ENCODE data around the gene PBX4.

Gene PBX4

DNA sequence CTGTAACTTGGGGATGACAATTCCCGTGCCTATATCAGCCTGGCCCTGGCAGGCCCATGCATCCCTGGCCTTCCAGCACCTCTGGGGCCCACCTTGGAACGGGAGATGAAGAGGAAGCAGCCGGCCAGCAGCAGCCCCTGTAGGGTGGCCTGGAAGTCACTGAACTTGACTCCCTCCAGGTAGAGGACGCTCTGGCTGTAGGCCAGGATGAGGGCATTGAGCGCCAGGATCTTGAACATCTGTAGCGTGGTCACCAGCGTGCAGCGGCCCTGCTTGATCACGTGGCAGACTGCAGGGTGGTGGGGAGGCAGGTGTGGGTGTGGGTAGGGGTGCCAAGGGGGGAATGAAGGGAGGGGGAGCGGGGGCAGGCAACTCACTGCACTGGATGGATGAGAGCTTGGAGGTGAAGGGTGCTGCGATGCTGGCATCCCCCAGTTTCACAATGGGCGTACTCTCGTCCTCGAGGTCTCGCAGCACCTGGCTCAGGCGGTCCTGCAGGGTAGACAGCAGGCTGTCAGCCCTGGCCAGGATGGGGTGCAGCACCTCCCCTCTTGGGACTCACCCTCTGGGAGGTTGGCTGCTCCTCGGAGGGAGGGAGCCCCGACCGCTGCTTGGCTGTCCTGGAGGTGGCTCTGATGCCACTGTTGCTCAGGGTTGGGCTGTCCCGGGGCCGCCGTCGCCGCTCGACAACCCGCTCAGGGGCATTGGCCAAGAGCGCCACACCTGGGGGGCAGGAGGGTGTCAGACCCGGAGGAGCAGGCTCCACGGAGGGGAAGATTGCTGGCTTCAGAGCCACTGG lies 28.7 kb upstream of the PBX4 start:
- DNase-seq: no peak

DNA sequence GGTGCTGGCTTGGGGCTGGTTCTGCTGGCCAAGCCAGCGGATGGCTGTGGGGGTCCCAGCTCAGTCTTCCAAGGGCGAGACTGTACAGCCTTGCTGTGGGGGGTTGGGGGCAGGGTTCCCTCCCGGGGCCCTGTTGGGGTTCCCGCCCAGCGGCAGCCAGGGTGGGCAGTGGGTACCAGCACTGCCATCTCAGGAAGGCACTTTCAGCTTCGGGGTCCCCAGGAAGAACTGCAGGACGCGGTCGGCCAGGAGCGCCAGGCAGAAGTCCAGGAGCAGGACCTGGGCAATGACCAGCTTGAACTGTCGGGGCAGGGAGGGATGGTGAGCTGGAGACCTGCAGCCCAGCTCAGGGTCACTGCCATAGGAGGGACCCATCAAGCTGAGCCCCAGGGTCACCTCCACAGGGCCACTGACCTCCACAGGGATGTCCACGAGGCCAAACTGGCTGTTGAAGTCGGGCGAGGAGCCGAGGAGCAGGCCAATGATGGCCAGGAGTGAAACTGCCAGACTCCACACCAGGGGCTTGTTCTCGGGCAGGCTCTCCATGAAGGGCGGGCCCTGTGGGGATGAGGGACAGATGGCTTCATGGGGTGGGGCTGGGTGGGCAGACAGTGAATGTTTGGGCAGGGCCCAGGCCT lies 26.9 kb upstream of the PBX4 start:
- DNase-seq: no peak

DNA sequence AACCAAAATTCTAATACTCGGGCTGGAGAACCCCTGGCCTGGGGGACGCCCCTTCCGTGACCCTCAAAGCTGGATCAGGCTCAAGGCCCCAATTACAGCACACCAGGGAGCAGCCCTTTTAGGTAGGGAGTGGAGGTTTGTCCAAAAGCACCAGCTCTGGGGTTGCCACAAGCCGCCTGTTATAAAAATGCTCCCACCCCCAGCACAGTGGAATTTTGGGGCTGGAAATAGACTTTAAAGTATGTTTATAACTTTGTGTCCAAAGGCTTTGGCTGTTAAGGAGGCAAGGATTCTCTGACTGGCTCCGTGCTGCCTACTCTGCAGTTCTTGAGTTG lies 25.5 kb upstream of the PBX4 start:
- no peak for DNase-seq

GRCh38 chr19:19643158-19644053 lies 24.9 kb upstream of the PBX4 start, which contains the start of gene GMIP:
Gene GMIP, minus strand, starts transcription at chr19:19643657. Its CDS starts 128 bp downstream, at chr19:19643529.
- no peak for DNase-seq

GRCh38 chr19:19642506-19643157 lies 24.1 kb upstream of the PBX4 start:
- no peak for DNase-seq

DNA sequence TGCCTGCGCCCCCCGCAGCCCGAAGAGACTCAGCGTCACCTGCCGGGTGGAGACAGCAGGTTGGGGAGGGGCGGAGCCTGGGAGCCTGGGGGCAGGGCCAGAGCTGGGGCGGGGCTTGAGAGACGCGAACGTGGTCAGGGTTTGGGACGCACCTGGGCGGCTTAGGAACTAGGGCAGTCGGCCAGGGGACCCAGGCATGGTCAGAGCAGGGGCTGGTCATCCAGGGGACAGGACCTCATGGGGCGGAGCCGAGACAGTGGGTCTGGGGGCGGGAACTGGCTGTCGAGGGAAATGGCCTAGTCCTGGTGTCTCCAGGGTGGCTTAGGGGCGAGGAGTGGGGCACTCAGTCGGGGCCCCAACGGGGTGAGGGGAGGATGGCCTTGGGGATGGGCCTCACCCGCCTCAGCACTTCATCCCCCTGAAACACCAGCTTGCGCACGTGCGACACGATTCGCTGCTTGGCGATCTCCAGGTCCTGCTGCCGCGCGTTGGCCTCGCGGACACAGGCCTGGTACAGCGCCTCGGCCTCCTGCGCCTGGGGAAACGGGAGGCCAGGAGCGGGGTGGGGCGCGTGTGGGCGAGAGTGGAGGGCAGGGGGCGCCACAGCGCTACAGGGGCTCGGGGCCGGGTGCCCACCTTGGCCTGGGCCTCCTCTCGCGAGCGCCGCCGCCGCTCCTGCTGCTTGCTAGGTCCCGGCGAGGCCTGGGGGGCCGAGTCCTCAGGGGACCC lies 19.2 kb upstream of the PBX4 start:
- no peak for DNase-seq

- DNase-seq: no peak
Measured at GRCh38 chr19:19637186-19637522, 18.7 kb upstream of the PBX4 start.

DNA sequence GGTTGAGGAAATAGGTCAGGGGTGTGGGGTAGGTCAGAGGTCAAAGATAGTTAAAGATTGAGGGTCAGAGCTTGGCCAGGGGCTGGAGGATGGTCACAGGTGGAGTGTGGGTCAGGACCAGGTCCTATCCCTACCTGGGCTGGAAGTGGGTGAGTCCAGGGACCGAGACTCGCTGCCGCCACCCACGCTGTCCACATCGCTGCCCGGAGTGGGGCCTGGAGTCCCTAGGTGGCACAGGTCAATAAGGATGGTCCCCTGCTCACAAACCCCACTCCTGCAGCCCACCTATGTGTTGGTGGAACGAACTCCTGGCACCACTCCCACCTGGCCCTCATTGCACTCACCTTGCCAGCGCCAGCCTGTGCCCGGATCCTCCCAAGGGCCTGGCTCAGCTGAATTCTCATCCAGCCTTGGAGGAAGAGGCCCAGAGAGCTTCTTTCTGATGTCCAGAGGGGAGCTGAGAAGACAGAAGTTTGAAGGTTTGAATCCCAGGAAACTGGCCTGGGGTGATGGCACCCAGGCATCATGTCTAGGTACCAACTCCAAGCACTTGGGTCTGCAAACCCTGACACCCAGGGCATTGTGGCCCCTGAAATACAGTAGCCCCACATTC lies 18.2 kb upstream of the PBX4 start:
- DNase-seq: no peak

GRCh38 chr19:19635313-19635702 lies 16.8 kb upstream of the PBX4 start:
- no peak for DNase-seq

- DNase-seq: no peak
Measured at GRCh38 chr19:19634516-19635312, 16.2 kb upstream of the PBX4 start.

- no peak for DNase-seq
Measured at GRCh38 chr19:19633711-19634515, 15.4 kb upstream of the PBX4 start.

DNA sequence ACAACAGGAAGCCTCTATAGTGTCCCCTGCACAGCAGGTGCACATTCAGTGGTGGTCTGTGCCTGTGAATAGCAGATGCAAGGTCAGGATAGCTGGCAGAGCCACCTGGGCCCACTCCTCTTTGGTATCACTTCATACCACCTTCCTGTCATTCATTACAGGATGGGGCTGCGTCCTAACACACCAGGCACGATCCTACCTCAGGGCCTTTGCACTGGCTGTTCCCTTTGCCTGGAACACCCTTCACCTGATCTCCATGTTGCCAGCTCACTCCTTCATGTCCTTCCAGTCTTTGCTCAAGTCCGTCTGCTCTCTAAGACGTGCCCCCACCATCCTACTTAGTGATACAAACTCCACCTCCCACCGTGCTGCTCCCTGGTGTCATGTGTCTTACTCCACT lies 14.2 kb upstream of the PBX4 start:
- DNase-seq: no peak

DNA sequence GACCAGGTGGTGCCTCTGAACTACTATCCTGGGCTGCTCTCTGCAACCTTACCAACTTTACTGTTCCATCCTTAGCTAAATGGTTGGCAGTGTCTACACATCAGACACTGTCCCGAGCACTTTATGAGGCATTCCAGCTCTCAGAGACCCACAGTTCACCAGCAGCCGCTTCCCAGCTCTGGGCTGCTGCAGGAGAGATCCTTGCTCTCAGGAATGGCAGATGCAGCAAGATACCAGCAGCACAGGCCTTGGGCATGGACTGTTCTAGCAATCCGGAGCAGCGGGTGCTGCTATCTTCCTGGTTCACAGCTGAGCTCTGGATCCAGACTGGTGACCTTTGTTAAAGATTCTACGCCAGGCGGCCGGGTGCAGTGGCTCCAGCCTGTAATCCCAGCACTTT lies 12.9 kb upstream of the PBX4 start:
- no peak for DNase-seq

- no peak for DNase-seq
Measured at GRCh38 chr19:19630426-19630825, 11.9 kb upstream of the PBX4 start.

GRCh38 chr19:19630062-19630414 lies 11.6 kb upstream of the PBX4 start:
- DNase-seq: no peak

DNA sequence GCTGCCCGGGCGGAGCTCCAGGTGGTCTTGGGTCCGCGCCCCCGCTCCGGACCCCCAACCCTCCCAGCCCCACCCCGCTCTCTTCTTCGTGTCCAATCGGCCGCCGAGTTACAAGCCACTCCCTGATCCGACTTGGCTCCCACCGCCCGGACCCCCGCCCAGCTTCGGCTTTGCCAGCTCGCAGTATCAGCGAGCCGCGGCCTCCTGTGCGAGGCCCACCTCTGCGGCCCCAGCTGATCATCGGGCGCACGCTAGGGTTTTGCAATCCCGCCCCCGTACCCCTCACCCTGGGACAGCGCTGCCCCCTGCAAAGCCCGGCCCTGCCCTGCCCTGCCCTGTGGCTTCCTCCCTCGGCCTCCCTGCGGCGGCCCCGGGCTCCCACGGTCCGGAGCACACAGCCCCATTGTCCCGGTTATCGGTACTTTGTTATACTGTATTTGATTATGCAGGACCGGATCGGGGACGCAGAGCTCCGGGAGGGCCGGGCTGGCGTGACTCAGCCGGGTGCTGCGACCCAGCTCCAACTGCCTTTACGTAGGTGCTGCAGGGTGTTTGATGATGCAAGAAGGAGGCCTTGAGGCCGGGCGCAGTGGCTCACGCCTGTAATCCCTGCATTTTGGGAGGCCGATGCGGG lies 10.1 kb upstream of the PBX4 start:
- DNase-seq: no peak

DNA sequence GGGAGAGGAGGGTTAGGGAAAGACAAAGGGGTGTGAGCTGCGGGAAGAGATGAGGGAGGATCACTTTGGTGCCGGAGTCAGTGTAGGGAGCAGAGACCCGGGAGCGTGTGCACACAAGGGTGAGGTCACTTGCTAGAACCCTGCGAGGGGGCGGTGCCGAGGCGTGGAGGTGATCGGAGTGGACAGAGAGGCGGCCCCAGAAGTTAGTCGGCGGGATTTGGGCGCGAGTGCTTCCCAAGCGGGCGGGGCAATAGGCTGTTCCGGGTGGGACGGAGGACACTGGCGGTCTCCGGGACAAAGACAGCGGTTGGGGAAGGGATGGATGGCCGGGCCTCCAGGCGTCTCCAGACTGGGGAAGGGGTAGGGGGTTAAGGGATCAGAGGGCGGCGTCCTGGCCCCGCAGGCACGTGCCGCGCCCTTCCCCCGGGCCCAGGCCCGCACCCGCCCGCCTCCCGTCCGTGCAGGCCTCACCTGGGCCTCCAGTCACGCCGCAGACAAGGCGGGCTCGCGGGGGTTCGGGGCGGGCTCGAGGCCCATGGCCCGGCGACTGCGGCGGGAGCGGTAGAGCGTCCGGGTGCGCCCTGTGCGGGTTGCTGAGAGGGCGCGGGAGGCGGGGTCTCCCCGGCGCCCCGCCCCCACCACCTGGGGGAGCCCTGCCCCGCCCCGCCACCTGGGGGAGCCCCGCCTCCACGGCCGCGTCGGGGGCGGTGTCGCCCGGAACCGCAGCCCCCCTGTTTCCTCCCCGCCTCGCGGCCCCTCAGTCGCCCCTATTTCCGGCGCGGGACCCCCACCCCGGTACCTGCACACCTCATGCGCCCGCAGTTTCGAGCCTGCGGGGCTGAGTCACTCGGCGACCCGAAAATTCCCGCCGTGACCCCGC lies 9.4 kb upstream of the PBX4 start, which contains the start of gene LPAR2:
TSS of gene LPAR2 (minus strand) at position 600 of the 880 bp plus-strand sequence. CDS start 945 bp downstream, outside the sequence.
- no peak for DNase-seq
